Measurements from ENCODE around the gene SLC25A42. TPM values are rescaled to one million over a fixed set of nuclear protein-coding genes. Genes with fewer than 3 reads are reported as not detected.
A peak's percentile ranks its signal among the peaks of the same experiment; 100 is the strongest.
"Not testable (repeated sequence)": the region's sequence is repeated elsewhere in the genome, so short reads cannot be mapped to it uniquely, and the experiment has no call there.

SLC25A42 gene
- polyA plus RNA-seq: 10 to 100 TPM; 10.4 to 24.8 (median 12.9) TPM

DNA sequence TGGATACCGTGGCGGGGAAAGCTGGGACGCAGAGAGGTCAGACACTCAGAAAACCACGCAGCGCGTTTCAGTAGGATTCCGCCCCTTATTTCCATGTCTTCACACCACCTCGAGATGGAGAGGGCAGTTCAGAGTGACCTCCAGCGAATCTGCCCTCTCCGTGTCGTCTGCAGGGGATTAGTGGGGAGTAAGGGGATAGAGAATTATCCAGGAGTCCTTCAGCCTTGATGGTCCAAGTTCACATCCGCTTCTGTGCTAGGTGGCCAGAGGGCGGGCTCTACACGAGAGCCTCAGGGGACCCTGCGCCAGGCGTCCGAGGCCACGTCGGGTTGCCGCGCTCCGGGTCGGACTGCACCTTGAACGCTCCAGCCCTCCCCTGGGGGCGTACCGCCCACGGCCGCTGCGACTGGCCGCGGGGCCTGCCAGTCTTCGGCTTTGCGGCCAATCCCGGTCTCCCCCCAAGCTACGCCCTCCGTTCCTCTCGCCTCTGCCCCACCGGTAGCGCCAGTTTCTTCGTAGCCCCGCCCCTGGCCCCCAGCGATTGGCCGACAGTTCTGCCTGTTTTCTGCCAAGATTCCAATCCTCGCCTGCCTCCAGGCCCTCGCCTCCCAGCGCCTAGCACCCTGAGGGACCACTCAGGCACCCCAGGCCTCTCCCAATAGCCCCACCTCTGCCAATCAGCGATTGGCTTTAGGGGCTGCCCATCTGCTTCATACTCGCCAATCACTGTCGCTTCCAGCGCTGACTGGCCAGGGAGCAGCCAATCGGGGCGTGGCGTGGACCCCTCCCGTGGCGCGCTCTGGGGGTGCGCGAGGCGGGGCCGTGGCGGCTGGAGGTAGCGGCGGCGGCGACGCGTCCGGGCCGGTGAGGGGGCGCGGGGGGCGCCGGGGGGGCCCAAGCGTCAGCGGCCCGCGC, at the start of gene SLC25A42:
Gene SLC25A42 (plus strand): TSS at position 812 of the 915 bp plus-strand sequence. CDS start 32,131 bp downstream, outside the sequence.
- Mint-ChIP-seq H3K4me1 (peaks cover 38 to 46% of the 10 kb centered on the region in 2 donors), H3K27ac (peak within 1 kb of the TSS; percentile 70 to 95 (median 88)), H3K36me3 (no peaks in the 10 kb centered on the region), H3K4me3 (peak within 1 kb of the TSS; percentile 80 to 91 (median 86)), H3K27me3 (ENCODE audit: low read depth in 3 of 3) (peaks cover 0 to 6% (median 2%) of the 10 kb centered on the region in 3 donors), H3K9me3 (no peaks in the 10 kb centered on the region)
- DNase-seq: peak; percentile 100

- peaks cover 14 to 47% (median 15%) of the 10 kb centered on the region in 3 donors for H3K36me3 Mint-ChIP-seq
- H3K4me1 Mint-ChIP-seq: peaks cover 18 to 43% of the 10 kb centered on the region in 2 donors
- H3K27me3 Mint-ChIP-seq (ENCODE audit: low read depth in 3 of 3): peaks cover 0 to 1% (median 0%) of the 10 kb centered on the region in 3 donors
- no peaks in the 10 kb centered on the region for H3K9me3 Mint-ChIP-seq
- no peak for DNase-seq
- H3K4me3 Mint-ChIP-seq: no peak overlapping the region
- H3K27ac Mint-ChIP-seq: peak overlapping the region in 1 of 6 donors; percentile 45
Measured at GRCh38 chr19:19021115-19021514, 42.7 kb upstream of the SLC25A42 start.

GRCh38 chr19:19022380-19022961, 41.3 kb upstream of the SLC25A42 start:
- H3K9me3 Mint-ChIP-seq: no peaks in the 10 kb centered on the region
- H3K4me3 Mint-ChIP-seq: peak overlapping the region in 1 of 5 donors; percentile 42
- peaks cover 24 to 56% of the 10 kb centered on the region in 2 donors for H3K4me1 Mint-ChIP-seq
- peak overlapping the region; percentile 28 to 63 (median 47) for H3K27ac Mint-ChIP-seq
- H3K36me3 Mint-ChIP-seq: peaks cover 14 to 50% (median 19%) of the 10 kb centered on the region in 3 donors
- peaks cover 0 to 1% (median 0%) of the 10 kb centered on the region in 3 donors for H3K27me3 Mint-ChIP-seq (ENCODE audit: low read depth in 3 of 3)
- no peak for DNase-seq

- H3K9me3 Mint-ChIP-seq; DNase-seq; H3K27me3 Mint-ChIP-seq (ENCODE audit: low read depth in 3 of 3): not testable (repeated sequence)
- peaks cover 29 to 64% of the 10 kb centered on the region in 2 donors for H3K4me1 Mint-ChIP-seq
- peak overlapping the region in 1 of 6 donors; percentile 17 for H3K27ac Mint-ChIP-seq
- H3K4me3 Mint-ChIP-seq: peak overlapping the region in 1 of 5 donors; percentile 3
- H3K36me3 Mint-ChIP-seq: peaks cover 21 to 52% (median 26%) of the 10 kb centered on the region in 3 donors
Measured at GRCh38 chr19:19023376-19023775, 40.4 kb upstream of the SLC25A42 start.

- H3K36me3 Mint-ChIP-seq: peaks cover 22 to 50% (median 24%) of the 10 kb centered on the region in 3 donors
- H3K9me3 Mint-ChIP-seq: no peaks in the 10 kb centered on the region
- H3K4me3 Mint-ChIP-seq: no peak overlapping the region
- peaks cover 32 to 62% of the 10 kb centered on the region in 2 donors for H3K4me1 Mint-ChIP-seq
- H3K27ac Mint-ChIP-seq: peak overlapping the region in 2 of 6 donors; percentile 37 to 57
- no peak for DNase-seq
- peaks cover 0 to 1% (median 0%) of the 10 kb centered on the region in 3 donors for H3K27me3 Mint-ChIP-seq (ENCODE audit: low read depth in 3 of 3)
Measured at GRCh38 chr19:19025861-19026260, 37.9 kb upstream of the SLC25A42 start.

GRCh38 chr19:19026299-19026971, 37.4 kb upstream of the SLC25A42 start:
- Mint-ChIP-seq H3K27me3 (ENCODE audit: low read depth in 3 of 3) (peaks cover 0 to 1% (median 0%) of the 10 kb centered on the region in 3 donors), H3K4me1 (peaks cover 33 to 59% of the 10 kb centered on the region in 2 donors), H3K4me3 (no peak overlapping the region), H3K36me3 (peaks cover 22 to 50% (median 24%) of the 10 kb centered on the region in 3 donors), H3K27ac (peak overlapping the region in 4 of 6 donors; percentile 28 to 73 (median 48)), H3K9me3 (no peaks in the 10 kb centered on the region)
- no peak for DNase-seq

DNA sequence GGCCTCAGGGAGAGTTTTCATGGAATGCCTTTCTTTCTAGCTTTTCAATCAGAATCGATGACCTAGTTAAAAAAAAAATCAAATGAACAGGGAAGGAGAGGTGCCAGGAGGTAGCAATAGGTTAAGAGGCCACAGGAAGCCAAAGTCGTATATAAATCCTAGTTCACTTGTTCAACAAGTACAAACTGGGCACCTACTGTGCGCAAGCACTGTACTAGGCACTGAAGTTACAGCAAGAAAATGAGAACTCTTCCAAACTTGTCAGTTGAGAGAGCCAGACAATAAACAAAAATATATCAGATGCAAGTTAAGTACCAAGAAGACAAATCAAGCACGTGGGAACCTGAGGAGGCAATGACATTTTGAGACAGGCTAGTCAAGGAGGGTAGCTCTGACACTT, 36.6 kb upstream of the SLC25A42 start:
- H3K9me3 Mint-ChIP-seq: no peaks in the 10 kb centered on the region
- H3K27me3 Mint-ChIP-seq (ENCODE audit: low read depth in 3 of 3): peaks cover 1 to 2% (median 2%) of the 10 kb centered on the region in 3 donors
- peak overlapping the region in 2 of 6 donors; percentile 36 to 60 for H3K27ac Mint-ChIP-seq
- H3K4me3 Mint-ChIP-seq: no peak overlapping the region
- DNase-seq: no peak
- H3K4me1 Mint-ChIP-seq: peaks cover 37 to 63% of the 10 kb centered on the region in 2 donors
- H3K36me3 Mint-ChIP-seq: peaks cover 22 to 50% (median 24%) of the 10 kb centered on the region in 3 donors

DNA sequence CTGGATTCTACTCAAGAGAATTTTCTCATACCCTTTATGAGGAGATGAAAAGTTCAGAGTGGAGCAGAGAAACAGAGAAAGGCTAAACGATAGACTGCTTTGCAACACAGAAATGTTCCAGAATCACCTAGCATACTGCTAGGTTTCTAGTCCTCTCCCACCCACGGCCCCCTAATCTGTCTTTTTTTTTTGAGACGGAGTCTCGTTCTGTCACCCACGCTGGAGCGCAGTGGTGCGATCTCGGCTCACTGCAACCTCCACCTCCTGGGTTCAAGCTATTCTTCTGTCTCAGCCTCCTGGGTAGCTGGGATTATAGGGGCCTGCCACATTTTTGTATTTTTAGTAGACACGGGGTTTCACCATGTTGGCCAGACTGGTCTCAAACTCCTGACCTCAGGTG, 35.3 kb upstream of the SLC25A42 start:
- Mint-ChIP-seq H3K4me3 (no peak overlapping the region), H3K36me3 (peaks cover 22 to 41% (median 24%) of the 10 kb centered on the region in 3 donors), H3K4me1 (peaks cover 32 to 57% of the 10 kb centered on the region in 2 donors), H3K9me3 (no peaks in the 10 kb centered on the region), H3K27ac (no peak overlapping the region), H3K27me3 (ENCODE audit: low read depth in 3 of 3) (peaks cover 7 to 11% (median 9%) of the 10 kb centered on the region in 3 donors)
- no peak for DNase-seq

DNA sequence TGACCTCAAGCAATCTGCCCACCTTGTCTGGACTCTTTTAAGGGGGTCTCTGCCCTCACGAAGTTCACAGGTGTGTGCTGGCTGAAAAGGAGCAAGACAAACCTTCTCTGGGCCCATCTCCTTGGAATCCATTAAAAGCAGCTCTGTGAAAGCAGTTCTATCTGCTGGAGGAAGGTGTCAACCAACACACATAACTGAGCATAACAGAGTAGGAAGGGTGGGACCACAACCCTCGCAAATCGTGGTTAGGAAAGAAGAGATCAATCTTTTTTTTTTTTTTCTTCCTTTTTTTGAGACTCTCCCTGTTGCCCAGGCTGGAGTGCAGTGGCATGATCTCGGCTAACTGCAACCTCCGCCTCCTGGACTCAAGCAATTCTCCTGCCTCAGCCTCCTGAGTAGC, 31.9 kb upstream of the SLC25A42 start:
- H3K36me3 Mint-ChIP-seq: peaks cover 12 to 21% (median 13%) of the 10 kb centered on the region in 3 donors
- H3K9me3 Mint-ChIP-seq: no peaks in the 10 kb centered on the region
- peaks cover 16 to 18% (median 17%) of the 10 kb centered on the region in 3 donors for H3K27me3 Mint-ChIP-seq (ENCODE audit: low read depth in 3 of 3)
- peak overlapping the region; percentile 94 to 100 (median 99) for H3K4me3 Mint-ChIP-seq
- peak overlapping the region; percentile 90 to 99 (median 95) for H3K27ac Mint-ChIP-seq
- peaks cover 41 to 58% of the 10 kb centered on the region in 2 donors for H3K4me1 Mint-ChIP-seq
- peak; percentile 35 to 43 (median 40) for DNase-seq

GRCh38 chr19:19032420-19033175, 31.2 kb upstream of the SLC25A42 start:
- Mint-ChIP-seq H3K36me3 (peaks cover 8 to 16% (median 8%) of the 10 kb centered on the region in 3 donors), H3K27me3 (ENCODE audit: low read depth in 3 of 3) (peaks cover 16 to 20% (median 17%) of the 10 kb centered on the region in 3 donors), H3K27ac (peak overlapping the region; percentile 90 to 99 (median 95)), H3K4me3 (peak overlapping the region; percentile 94 to 100 (median 99)), H3K4me1 (peaks cover 37 to 51% of the 10 kb centered on the region in 2 donors), H3K9me3 (no peaks in the 10 kb centered on the region)
- peak; percentile 74 to 77 (median 76) for DNase-seq

GRCh38 chr19:19033176-19033425, 30.7 kb upstream of the SLC25A42 start:
- peak overlapping the region; percentile 94 to 100 (median 99) for H3K4me3 Mint-ChIP-seq
- H3K27me3 Mint-ChIP-seq (ENCODE audit: low read depth in 3 of 3): peaks cover 16 to 20% (median 17%) of the 10 kb centered on the region in 3 donors
- H3K36me3 Mint-ChIP-seq: peaks cover 3 to 13% (median 4%) of the 10 kb centered on the region in 3 donors
- H3K27ac Mint-ChIP-seq: peak overlapping the region; percentile 90 to 99 (median 95)
- no peak for DNase-seq
- H3K9me3 Mint-ChIP-seq: no peaks in the 10 kb centered on the region
- H3K4me1 Mint-ChIP-seq: peaks cover 35 to 47% of the 10 kb centered on the region in 2 donors

DNA sequence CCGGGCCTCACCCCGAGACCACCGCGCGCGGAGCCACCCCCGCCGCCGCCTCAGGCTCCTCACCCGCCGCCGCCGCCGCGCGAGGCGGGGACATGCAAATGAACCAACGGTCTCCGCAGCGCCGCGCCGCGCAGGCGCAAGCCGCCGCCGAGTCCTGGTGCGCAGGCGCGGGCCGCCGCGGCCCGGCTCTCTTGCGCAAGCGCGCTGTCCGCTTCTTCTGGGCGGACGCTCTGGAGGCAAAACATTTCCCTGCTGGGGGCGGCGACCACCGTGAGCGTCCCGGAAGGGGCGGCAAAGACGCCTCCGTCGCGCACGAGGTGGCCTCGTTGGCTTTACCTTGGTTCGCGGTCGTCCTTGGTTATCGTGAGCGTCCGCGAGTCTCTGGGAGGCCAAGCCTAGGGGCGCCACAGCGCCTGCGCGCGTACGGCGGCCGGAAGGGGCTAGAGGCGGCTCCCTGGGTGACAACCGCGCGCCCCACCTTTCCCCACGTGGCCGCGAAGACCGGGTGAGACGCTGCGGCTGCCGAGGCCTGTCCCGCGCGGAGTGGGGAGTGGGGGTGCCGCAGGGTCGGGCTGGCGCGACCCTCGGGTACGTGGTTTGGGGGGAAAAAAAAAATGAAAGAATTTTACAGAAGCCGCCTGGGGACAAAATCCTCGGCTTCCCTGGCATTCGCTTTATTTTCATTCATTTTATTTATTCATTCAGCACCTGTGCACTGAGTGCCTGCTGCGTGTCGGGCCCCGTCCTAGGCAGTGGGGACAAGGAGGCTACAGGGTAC, 30.2 kb upstream of the SLC25A42 start, which contains the start of the genes ARMC6 and SUGP2:
Gene ARMC6 (plus strand): TSS at position 178 of the 778 bp plus-strand sequence. CDS start 607 bp downstream, outside the sequence.
Gene SUGP2 (minus strand): TSS at position 92 of the 778 bp plus-strand sequence. CDS start 2,446 bp downstream, outside the sequence.
- Mint-ChIP-seq H3K27me3 (ENCODE audit: low read depth in 3 of 3) (peaks cover 16 to 20% (median 17%) of the 10 kb centered on the region in 3 donors), H3K27ac (peak within 1 kb of the TSS; percentile 90 to 99 (median 95)), H3K4me1 (peaks cover 31 to 43% of the 10 kb centered on the region in 2 donors), H3K4me3 (peak within 1 kb of the TSS; percentile 94 to 100 (median 99)), H3K36me3 (peaks cover 0 to 9% (median 0%) of the 10 kb centered on the region in 3 donors), H3K9me3 (no peaks in the 10 kb centered on the region)
- DNase-seq: peak; percentile 96
